Activated naive CD4-positive, alpha-beta T cell treated with anti-CD3 and anti-CD28 coated beads, Interleukin-2, amount 10 ng/mL, durations not matched to agents 7 days and 5 days (primary cell): ENCODE measurements around the gene GIGYF2.

Experiments used
- CTCF ChIA-PET: fragments of 350-600 bp; sonication (Branson Sonifier 250); formaldehyde crosslinking; loops from one replicate; lab custom pipeline; 2021; ENCODE audit warnings: antibody characterized with exemption; lab: Charles Lee
- DNase-seq: peaks from one replicate; pipeline ENCODE4 v3.0.0-alpha.2; 2020
- H3K27ac Mint-ChIP-seq: one replicate; pipeline ENCODE4 v1.8.0; 2021; ENCODE audit warnings: mild to moderate bottlenecking, moderate library complexity, mixed read lengths
- H3K27me3 Mint-ChIP-seq: one replicate; pipeline ENCODE4 v1.8.0; 2021; ENCODE audit warnings: mild to moderate bottlenecking, mixed read lengths
- H3K36me3 Mint-ChIP-seq: one replicate; pipeline ENCODE4 v1.8.0; 2021; ENCODE audit warnings: mixed read lengths
- H3K4me1 Mint-ChIP-seq: one replicate; pipeline ENCODE4 v1.8.0; 2021; ENCODE audit warnings: mixed read lengths
- H3K4me3 Mint-ChIP-seq: one replicate; pipeline ENCODE4 v1.8.0; 2021; ENCODE audit warnings: mild to moderate bottlenecking, moderate library complexity, mixed read lengths
- H3K9me3 Mint-ChIP-seq: one replicate; pipeline ENCODE4 v1.8.0; 2021; ENCODE audit warnings: mixed read lengths

Gene GIGYF2

GRCh38 chr2:232908695-232909094 is 211.6 kb downstream of the GIGYF2 start:
- CTCF ChIA-PET, result no interaction called here
- Mint-ChIP-seq H3K36me3 (no peaks in the 10 kb centered on the region), H3K27ac (no peak overlapping the region), H3K4me1 (no peaks in the 10 kb centered on the region), H3K27me3 (peaks cover 14% of the 10 kb centered on the region), H3K4me3 (no peak overlapping the region), H3K9me3 (peaks cover 4% of the 10 kb centered on the region)
- DNase-seq, result no peak
